ENCODE data around the gene UNK.

The UNK gene

GRCh38 chr17:75826561-75827307 lies 42.1 kb downstream of the UNK start:
- no peak for TF ChIP-seq CTCF (IDR thresholded peaks at IDR 0.05; ENCODE audit: insufficient read depth, low read depth, low read length, missing control alignments)
- H3K4me3 ChIP-seq (ENCODE audit: low read depth, low read length), result no peak overlapping the region
- no peak for DNase-seq (ENCODE audit: low read depth)

- peak; percentile 80 for DNase-seq (ENCODE audit: low read depth)
- H3K4me3 ChIP-seq (ENCODE audit: low read depth, low read length), result peak overlapping the region; percentile 44
- peak; percentile 76 for TF ChIP-seq CTCF (IDR thresholded peaks at IDR 0.05; ENCODE audit: insufficient read depth, low read depth, low read length, missing control alignments)
Measured at GRCh38 chr17:75827308-75828075, 42.9 kb downstream of the UNK start.

- no peak for DNase-seq (ENCODE audit: low read depth)
- TF ChIP-seq CTCF (IDR thresholded peaks at IDR 0.05; ENCODE audit: insufficient read depth, low read depth, low read length, missing control alignments), result no peak
- peak overlapping the region; percentile 44 for H3K4me3 ChIP-seq (ENCODE audit: low read depth, low read length)
Measured at GRCh38 chr17:75828076-75828400, 43.4 kb downstream of the UNK start.

- no peak overlapping the region for H3K4me3 ChIP-seq (ENCODE audit: low read depth, low read length)
- no peak for DNase-seq (ENCODE audit: low read depth)
- TF ChIP-seq CTCF (IDR thresholded peaks at IDR 0.05; ENCODE audit: insufficient read depth, low read depth, low read length, missing control alignments), result no peak
Measured at GRCh38 chr17:75828741-75829140, 44.1 kb downstream of the UNK start.

- no peak overlapping the region for H3K4me3 ChIP-seq (ENCODE audit: low read depth, low read length)
- no peak for DNase-seq (ENCODE audit: low read depth)
- no peak for TF ChIP-seq CTCF (IDR thresholded peaks at IDR 0.05; ENCODE audit: insufficient read depth, low read depth, low read length, missing control alignments)
Measured at GRCh38 chr17:75829747-75830146, 45.1 kb downstream of the UNK start.

- no peak for DNase-seq (ENCODE audit: low read depth)
- TF ChIP-seq CTCF (IDR thresholded peaks at IDR 0.05; ENCODE audit: insufficient read depth, low read depth, low read length, missing control alignments), result peak; percentile 68
- no peak overlapping the region for H3K4me3 ChIP-seq (ENCODE audit: low read depth, low read length)
Measured at GRCh38 chr17:75830164-75831031, 45.8 kb downstream of the UNK start.

Measured in GM12865 (cell line).